Astrocyte (in vitro differentiated cells and primary cell): ENCODE data around the gene RETREG1.

Experiments
- EZH2 ChIP-seq: IDR thresholded peaks from 2 replicates; pipeline ENCODE4 v1.6.1; 2012; ENCODE audit warnings: mild to moderate bottlenecking, low read length, inconsistent platforms; ENCODE audit not compliant: insufficient read depth
- TF ChIP-seq, protein P1 (sequence below): IDR thresholded peaks from 2 replicates; pipeline ENCODE4 v1.5.1; 2011; ENCODE audit warnings: low read depth, mild to moderate bottlenecking, inconsistent platforms, low read length, moderate library complexity; ENCODE audit not compliant: insufficient read depth

DNA sequence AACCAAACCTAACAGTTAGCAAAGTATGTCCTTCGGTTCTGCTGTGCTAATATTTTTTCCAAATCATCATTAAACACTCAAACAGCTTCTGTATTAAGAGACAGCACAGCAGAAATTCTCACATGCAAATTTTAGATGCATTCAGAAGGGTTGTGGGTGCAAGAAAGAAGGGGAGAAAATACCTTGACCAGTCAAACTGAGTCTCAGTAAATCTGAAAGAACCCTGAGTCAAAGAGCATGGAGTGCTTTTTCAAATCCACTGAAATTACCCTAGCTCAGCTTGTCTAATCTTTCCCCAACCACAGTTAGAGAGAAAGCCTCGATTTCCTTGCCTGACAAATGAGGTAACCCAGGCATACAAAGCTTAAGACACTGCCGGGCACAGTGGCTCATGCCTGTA, 55.1 kb downstream of the RETREG1 start:
- TF ChIP-seq, protein P1, sequence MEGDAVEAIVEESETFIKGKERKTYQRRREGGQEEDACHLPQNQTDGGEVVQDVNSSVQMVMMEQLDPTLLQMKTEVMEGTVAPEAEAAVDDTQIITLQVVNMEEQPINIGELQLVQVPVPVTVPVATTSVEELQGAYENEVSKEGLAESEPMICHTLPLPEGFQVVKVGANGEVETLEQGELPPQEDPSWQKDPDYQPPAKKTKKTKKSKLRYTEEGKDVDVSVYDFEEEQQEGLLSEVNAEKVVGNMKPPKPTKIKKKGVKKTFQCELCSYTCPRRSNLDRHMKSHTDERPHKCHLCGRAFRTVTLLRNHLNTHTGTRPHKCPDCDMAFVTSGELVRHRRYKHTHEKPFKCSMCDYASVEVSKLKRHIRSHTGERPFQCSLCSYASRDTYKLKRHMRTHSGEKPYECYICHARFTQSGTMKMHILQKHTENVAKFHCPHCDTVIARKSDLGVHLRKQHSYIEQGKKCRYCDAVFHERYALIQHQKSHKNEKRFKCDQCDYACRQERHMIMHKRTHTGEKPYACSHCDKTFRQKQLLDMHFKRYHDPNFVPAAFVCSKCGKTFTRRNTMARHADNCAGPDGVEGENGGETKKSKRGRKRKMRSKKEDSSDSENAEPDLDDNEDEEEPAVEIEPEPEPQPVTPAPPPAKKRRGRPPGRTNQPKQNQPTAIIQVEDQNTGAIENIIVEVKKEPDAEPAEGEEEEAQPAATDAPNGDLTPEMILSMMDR = no peak
- TF ChIP-seq EZH2 = no peak
